Stimulated activated CD8-positive, alpha-beta memory T cell treated with anti-CD3 and anti-CD28 coated beads, Interleukin-12 subunit alpha, Interleukin-12 subunit beta, amount 100 ng/mL, for 24 hours (primary cell): ENCODE results near the gene CRADD.

Experiments used
- DNase-seq: peaks from one replicate; pipeline ENCODE4 v3.0.0-alpha.2; 2020; ENCODE audit errors: extremely low read depth

The CRADD gene

DNA sequence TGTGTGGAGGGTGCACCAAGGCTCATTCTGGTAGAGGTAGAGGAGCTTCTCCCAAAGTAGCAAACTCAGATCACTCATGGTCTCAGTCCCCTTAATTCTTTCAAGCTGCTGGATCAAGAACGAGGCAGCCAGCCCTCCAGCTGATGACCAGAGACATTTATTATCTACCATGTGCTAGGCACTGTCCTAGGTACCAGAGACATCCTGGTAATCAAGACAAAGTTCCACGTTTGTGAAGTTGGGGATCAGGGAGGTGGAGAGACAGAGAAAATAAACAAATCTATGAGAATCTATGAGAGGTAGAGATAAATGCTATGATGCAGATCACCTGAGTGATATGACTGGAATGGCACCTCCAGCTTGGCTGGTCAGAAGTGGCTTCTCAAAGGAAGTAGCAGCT is 130.2 kb downstream of the CRADD start:
- no peak for DNase-seq

DNA sequence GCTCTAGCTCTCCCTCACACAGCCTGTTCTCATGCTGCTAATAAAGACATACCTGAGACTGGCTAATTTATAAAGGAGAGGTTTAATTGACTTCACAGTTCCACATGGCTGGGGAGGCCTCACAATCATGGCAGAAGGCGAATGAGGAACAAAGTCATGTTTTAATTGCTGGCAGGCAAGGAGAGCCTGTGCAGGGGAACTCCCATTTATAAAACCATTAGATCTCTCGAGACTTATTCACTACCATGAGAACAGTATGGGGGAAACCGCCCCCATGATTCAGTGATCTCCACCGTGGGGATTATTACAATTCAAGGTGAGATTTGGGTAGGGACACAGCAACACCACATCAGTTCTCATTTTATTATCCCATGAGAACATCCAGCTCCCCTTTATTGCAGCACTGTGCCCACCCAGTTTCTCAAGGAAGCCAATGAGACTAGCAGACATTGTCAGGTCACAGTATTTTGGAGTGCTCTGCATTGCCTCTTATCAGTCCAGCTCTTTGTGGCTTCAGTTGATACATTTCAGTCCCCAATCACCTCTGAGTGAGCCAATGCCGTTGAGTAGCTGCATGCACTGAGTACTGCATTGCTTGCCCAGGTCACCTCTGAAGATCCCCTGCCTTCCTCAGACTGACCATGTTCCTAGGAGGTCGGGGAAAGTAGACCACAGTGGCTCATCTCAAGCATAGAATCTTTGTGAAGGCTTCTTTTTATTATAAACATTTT is 131.2 kb downstream of the CRADD start:
- no peak for DNase-seq

DNA sequence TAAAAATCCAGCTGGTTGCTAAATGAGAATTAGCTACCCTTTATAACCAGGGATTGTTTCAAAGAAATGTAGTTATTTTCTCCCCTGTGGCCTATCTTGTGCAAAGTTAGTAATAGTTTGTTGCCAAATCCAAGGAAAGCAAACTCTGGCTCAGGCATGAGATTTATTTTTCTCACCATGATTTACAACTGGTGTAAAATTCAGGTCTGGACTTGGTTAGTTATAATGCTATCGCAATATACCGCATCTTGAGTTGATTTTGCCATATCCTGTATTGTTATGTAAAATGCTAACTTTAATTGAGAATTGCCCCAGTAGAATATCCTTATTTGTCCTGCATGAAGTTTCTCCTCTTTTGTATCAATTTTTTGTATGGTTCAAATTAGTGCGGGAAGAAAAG is 135.5 kb downstream of the CRADD start:
- DNase-seq = no peak

DNA sequence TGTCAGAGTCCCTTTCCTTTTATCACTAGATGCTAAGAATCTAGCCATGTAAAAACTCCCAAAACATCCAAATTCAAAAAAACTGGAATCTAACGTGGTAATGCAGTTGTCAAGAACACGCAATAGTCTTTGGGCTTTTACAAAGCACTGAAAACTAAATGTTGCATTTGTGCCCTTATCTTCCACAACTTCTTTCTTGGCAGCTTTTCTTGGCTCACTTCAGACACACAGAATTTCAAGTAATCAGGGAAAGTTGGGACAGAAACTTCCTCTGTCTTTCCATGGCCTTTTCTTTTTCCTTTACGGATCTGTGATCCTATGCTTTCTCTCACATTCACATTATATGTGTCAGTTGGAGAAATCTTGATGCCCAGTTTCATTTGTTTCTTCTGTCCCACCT is 136.0 kb downstream of the CRADD start:
- no peak for DNase-seq

DNA sequence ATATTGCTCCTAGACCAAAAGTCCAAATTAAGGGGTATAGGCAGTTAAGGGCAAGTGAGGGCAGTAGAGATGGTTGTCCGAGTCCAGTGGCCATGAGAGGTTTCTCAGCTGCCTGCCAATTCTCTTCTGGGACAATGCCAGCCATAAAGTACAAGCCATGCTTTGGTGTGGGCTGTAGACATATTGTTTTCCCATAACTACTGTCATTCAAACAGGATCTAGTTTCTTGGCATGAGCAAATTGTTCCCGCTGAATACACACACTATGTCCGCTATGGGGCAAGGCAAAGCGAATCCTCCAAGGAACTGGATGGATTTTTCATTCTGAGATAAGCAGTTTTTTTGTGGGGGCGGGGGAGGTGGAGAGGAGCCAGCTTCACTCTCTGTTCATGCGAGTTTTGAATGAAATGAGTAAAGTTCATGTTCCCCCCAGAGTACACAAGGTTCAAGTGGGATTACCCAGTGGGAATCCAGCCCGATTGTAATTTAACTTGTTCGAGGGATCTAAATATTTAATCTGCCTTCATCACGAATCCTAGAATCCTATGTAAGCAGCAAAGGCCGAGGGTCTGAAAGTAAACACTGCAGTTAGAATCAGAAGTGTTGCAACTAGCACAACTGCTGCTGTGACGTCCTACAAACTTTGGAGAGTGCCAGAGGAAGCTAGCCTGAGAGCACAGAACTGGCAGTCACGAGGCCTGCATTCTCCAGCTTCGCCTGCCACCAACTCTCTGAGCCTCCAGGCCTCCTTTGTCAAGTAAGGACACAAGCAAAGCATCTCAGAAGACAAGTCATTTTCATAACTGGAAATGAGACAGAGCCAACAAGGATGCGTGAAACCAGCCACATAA is 137.0 kb downstream of the CRADD start:
- no peak for DNase-seq

DNA sequence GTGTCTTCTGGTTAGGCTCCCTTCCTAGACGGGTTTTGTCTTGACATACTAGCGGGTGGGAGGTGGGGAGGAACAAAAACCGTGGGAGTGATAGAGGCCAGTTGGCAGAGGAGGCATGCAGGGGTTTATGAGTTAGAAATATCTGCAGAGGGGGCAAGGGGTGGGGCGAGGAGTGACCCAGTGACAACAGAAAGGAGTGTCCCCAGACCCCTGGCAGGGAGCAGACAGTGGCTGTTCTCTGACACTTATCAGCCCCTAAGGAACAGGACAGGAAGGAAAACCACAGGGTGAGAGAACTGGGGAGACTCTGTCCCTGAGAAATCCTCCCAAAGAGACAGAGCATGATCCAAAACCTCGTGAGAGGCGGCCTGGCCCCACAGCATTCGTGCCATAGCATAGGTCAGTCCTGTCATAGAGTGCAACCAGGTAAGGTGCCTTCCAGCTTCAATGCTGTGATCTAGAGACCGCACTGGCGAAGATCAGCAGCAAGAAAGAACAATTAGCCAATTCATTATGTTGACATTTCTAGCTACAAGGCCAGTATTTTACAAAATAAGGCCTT is 141.4 kb downstream of the CRADD start:
- DNase-seq = no peak

DNA sequence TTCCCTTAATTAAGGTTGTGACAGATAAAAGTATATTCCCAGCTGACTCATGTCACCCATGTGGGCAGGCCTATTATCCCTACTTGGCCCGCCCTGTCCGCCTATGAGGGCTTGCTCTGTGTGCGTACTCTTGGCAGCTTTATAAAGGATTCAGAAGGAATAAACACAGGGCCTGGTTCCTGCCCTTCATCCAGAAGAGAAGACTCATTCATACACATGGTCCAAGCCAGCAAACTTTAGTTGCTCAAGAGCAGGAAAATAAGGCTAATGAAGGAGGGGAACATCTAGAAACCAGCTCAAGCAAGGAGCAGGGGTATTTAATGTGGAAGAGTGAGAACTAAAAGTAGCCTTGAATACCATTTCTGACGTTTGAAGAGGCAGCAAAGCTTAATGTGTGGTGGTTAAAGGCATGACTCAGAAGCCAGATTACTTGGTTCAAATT is 141.9 kb downstream of the CRADD start:
- no peak for DNase-seq

DNA sequence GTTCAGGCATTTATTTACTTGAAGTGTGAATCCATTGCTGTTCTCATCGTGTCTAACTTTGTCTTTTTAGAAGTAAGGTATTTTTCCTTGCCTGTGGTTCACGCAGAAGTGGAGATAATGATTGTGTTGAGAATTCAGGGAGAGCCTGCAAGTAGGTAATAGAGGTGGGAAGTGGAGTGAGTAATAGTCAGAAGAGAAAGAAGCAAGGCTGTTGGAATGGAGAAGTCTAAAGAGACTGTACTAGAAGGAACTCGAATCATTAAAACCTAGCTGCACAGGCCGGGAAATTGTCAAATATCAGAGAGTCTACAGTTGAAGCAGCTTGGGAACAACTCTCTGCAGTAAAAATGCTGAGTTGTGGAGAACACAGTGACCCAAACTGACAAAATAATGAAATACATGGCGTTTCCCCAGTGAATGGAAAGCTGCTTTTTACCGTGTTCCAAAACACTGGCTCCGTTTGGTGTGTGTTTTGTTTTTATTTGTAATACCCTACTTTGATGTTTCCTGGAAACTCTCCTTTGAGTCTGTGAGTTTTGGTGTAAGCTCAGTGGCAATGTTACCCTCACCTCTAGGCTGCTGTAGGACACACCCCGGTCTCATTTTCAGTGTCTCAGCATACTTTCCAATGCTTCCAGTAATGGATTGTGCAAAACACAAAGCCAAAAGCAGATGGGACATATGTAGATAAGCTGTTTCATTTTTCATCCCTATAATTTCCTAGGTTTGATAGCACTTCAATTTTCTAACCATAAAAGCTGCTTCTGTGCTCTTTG is 146.6 kb downstream of the CRADD start:
- DNase-seq = no peak

DNA sequence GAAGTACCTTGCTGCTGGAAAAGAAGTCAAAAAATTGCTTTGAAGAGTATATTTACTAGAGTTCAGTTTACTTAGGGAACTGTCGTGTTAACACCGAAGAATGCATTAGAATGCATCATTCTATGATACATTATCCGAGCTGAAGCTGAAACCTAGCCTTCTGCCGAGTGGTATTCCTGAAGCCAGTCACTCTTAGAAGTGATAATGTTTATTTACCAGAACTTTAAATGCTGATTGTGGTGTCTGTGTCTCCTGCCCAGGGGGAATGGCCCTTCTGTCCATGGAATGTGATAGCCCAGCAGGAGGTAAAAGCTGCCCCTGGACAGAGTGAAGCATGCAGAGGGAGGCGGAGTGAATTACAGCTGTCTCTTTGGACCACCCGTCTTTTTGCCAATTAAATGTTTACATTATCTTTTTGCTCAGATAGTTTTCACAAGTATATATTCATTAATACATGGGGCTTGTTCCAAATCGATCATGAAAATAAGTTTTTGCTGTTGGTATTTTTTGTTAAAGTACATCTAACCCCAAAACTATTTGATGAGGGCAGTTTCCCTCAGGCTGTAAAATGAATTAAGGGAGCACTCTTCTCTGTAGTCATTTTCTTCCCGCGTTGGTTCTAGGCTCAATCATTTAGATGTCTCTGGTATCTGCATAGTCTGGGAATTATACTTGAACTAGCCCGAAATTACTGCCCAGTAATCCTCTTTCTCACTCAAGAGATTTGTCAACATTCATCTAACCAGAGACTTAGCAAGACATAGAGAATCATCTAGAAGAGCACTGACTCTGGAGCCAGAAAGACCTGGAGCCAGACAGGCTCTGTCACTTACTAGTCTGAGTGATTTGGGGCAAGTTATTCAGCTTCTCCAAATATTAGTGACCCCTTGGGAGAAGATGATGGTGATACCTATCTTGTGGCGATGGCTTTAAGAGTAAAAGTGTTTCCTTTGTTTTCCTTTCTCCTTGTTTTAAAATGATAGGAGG is 147.6 kb downstream of the CRADD start:
- no peak for DNase-seq

DNA sequence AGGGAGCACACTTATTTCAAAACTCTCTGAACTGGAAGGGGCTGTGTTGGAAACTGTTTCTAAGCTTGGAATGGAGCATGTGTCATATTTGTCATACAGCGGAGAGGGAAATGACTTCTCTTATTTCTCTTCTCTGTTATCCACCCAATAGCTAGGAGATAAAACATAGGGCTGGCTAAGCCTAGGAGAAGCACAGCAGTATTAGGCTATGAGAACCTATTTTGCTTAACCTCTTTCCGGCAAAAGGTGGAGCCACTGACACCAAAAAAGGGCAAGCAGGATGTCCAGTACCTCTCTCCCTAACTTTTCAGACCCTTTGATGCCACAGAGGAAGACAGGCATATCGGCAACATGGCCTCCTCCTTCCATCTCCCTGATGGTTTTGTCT is 148.3 kb downstream of the CRADD start:
- DNase-seq = no peak

DNA sequence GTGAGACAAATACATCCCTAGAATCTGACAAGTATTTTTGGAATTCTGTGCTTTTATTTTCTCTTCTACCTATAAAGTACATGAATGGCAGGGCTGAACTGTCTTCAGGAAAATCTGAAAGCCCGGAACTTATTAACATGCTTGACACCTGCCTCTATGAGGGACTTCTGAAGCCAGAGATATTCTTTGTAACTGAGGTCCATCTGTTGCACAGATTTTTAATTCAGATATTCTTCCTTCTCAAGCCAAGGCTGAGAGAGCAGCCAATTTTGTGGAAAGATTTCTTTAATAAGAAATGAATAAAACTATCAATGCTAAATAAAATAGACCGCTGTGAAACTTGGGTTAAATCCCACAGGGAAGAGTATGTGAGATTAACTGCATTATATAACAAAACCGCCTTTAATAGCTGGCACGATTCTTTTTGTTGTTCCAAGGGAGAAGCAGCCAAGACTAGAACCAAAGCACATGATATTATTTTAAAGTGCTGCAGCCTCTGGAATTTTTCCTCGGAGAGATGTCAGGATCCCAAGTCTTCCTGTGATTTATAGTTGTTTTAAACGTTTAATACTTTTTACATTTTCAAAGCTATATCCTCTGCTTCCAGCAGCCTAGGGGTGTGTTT is 148.9 kb downstream of the CRADD start:
- no peak for DNase-seq

DNA sequence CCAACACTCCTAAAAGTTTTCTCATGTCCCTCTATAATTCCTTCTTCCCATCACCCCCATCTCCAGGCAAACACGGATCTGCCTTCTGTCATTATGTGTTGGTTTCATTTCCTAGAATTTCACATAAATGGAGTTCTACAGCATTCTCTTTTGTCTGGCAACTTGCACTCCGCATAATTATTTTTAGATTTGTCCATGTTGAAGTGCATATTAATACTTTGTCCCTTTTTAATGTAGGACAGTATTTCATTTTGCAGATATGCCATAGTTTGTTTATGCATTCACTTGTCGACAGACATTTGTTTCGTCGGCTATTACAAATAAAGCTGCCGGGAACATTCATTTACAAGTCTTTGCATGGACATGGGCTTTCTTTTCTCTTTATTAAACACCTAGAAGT is 150.0 kb downstream of the CRADD start:
- no peak for DNase-seq

DNA sequence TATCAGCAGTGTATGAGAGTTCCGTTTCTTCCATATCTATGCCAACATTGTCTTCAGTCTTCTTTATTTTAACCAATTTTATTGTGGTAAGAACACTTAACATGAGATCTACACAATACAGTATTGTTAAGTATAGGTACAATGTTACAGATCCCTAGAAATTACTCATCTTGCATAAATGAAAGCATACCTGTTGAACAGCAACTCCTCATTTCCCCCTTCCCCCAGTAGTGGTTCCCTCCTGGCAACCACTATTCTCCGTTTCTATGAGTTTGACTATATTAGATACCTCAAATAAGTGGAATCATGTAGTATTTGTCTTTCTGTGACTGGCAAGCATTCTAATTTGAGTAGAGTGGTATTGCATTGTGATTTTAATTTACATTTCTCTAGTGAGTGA is 150.5 kb downstream of the CRADD start:
- DNase-seq = no peak

DNA sequence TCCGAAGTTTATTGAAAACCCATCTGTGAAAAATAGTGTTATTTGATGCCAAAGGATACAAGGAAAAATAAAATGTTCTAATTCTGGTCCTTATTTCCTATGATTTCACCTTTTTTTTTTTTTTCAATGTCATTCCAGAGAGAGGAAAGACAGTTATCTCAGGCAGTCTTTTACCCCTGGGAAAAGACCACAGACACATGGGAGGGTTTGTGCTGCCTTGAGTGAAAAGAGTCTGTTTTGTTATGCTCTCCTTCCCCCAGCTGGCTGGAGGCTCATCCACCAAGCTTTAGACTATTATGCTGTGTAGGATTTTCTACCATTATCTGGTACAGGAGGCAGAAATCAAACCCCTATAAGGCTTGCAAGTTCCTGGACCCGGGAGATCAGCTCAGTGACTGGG is 151.8 kb downstream of the CRADD start:
- DNase-seq = no peak

DNA sequence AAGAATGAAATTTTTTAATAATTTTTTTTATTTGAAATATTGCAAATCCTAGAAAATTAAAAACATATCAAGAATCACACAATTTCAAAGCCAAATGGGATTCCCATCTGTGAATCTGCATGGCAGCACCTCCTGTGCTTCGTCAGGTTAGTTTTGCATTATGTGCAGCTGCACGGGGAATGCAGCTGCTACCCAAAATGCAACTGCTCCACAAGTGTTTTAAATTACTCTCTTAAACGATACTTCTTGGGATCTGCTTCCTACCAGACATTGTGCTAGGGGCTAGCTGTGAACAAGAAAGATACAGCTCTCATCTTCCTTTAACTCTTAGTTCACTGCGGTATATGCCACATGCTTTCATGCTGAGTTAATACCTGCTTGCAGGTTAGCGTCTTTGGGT is 154.2 kb downstream of the CRADD start:
- no peak for DNase-seq

DNA sequence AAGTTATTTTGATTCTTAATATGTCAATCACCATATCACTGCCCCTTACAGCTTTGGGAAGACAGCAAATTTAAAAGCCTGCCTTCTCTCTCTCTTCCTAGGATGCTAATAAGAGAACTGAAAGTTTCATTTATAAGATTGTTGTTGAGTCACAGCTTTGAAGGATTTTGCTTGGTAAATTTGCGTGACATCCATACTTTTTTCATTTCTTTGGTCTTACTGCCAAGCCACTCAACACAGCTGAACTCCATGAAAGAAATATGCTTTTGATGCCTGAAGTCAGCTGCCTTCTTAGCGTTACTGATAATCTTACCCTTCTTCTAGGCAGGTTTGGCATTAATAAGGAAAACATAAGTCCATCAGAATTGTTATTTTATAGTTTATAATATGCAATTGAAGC is 155.0 kb downstream of the CRADD start:
- no peak for DNase-seq

DNA sequence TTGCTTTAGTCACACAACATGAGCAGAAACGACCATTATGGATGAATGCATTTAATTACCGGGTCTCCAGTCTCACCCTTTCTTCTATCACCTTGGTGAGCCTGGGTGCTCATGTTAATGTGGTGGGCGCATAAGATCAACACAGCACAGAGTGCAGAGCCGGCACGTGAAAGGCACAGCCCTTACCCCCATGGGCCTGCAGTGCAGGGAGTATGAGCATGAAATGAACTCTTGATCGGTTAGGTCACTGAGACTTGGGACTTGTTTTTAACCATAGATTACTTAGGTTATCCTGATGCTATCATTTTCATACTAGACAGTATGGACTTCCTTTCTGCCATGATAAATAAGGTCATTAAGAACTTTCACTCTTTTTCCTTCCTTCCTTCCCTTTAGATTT is 156.8 kb downstream of the CRADD start:
- DNase-seq = no peak

DNA sequence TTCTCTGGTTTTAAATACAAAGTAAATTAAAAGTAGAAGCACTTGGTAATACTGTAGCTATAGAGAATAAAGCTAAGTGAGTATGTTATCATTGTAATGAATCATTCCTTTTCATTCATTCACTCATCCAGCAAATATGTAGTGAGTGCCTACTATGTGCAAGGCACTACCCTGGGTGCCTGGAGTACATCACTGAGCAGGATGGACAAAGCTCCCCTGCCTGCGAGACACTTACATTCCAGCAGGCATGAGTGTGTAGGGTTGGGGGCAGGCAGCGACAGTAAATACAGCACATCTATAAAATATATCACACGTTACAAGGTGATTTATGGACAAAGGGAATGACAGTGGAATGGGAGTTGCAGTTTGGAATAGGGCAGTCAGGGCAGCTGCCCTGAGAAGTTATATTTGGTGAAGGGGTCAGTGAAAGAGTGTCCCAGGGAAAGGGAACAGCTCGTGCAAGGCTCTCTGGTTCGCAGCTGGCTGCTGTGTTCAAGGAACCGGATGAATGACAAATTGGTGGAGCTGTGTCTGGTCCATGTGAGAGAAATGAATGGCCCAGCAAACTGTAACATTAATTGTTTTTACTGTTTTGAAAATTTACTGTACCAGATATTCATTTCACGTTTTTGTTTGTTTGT is 159.6 kb downstream of the CRADD start:
- DNase-seq = no peak

DNA sequence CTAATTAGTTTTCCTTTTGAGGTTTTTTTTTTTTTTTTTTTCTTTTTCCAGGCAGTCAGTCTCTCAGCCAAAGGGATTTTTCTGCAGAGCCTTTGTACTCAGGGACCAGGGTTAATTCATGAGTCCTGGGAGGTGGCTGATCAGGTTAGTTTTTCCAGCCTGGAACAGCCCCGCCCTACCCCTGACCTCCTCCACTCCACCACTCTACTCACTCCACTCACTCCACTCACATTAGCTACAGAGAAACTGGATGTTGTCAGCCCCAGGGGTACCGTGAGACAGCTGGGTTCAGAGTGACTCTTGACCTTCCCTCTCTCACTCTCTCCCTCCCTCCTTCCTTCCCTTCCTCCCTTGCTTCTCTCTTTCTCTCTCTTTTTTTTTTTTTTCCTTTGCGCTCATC is 161.0 kb downstream of the CRADD start:
- no peak for DNase-seq

DNA sequence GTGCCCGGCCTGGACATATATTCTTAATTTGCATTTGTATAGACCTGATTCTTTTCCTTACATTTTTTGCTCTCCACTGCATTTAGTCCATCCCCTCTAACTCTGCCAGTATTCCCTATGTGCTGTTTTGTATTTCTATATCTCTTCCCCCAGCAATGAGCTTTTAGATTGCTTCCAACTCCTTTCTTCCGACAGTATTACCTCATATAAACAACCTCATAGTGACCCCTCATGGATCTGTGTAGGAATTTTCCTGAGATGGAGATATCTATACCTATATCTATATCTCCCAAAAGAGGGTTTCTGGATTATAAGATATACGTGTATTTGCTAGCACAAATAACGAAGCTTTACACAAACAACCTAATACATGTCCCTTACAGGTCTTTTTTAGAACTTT is 161.9 kb downstream of the CRADD start:
- no peak for DNase-seq
